IMR-90 (cell line): ENCODE data around the gene SERP2. TPM values are rescaled to one million over a fixed set of nuclear protein-coding genes. Genes with fewer than 3 reads are reported as not detected.

Source experiments
- ATAC-seq: fragments of 200-7000 bp; cut with Tn5 transposase; 2 replicates; pipeline ENCODE4 v1.9.1; 2020; ENCODE audit warnings: low read depth, mild to moderate bottlenecking, moderate library complexity
- BruUV-seq: library from RNA; stranded (reverse); fragments of 400-500 nt; replicated peaks from 2 replicates; lab custom pipeline; 2021; lab: Mats Ljungman, UMichigan
- CTCF ChIA-PET: fragments of 300-600 bp; formaldehyde crosslinking; extraction: SDS; loops from one replicate; lab custom pipeline; 2021; ENCODE audit warnings: antibody characterized with exemption; lab: Yijun Ruan, JAX
- POLR2A ChIA-PET: fragments of 300-600 bp; sonication (Branson Sonifier 250); formaldehyde crosslinking; loops from one replicate; lab custom pipeline; 2022; ENCODE audit warnings: antibody characterized with exemption; ENCODE audit not compliant: unreplicated experiment; lab: Charles Lee
- DNase-seq: peaks from one replicate; pipeline ENCODE4 v3.0.0; 2013
- H2AFZ ChIP-seq: replicated peaks from 2 replicates; pipeline ENCODE3; 2013; ENCODE audit warnings: low read length, mild to moderate bottlenecking; ENCODE audit not compliant: poor library complexity
- H2AK5ac ChIP-seq: 2 replicates; pipeline ENCODE4 v1.6.1; 2013; ENCODE audit warnings: low read depth, low read length, inconsistent platforms
- H2AK9ac ChIP-seq: replicated peaks from 2 replicates; pipeline ENCODE3; 2013; ENCODE audit warnings: mild to moderate bottlenecking, low read depth, low read length, moderate library complexity; ENCODE audit not compliant: poor library complexity
- H2BK120ac ChIP-seq: 2 replicates; pipeline ENCODE4 v1.6.1; 2013; ENCODE audit warnings: low read depth, low read length, inconsistent platforms
- H2BK15ac ChIP-seq: 3 replicates; pipeline ENCODE4 v1.6.1; 2013; ENCODE audit warnings: low read depth, low read length, inconsistent platforms
- H2BK20ac ChIP-seq: 2 replicates; pipeline ENCODE4 v1.6.1; 2013; ENCODE audit warnings: low read depth, mild to moderate bottlenecking, inconsistent platforms, low read length, moderate library complexity
- H2BK5ac ChIP-seq: 2 replicates; pipeline ENCODE4 v1.6.1; 2013; ENCODE audit warnings: mild to moderate bottlenecking, low read depth, low read length, inconsistent platforms; ENCODE audit not compliant: poor library complexity, severe bottlenecking
- H3K14ac ChIP-seq: replicated peaks from 2 replicates; pipeline ENCODE4 v1.6.1; 2013; ENCODE audit warnings: low read depth, low read length, inconsistent platforms
- H3K18ac ChIP-seq: 2 replicates; pipeline ENCODE4 v1.6.1; 2013; ENCODE audit warnings: low read depth, low read length, control low read depth
- H3K23ac ChIP-seq: 2 replicates; pipeline ENCODE4 v1.6.1; 2013; ENCODE audit warnings: low read depth, low read length, inconsistent platforms
- H3K27ac ChIP-seq: 2 replicates; pipeline ENCODE4 v1.5.1; 2013; ENCODE audit warnings: mild to moderate bottlenecking, control low read depth, low read length; ENCODE audit not compliant: insufficient read depth
- H3K27me3 ChIP-seq: 2 replicates; pipeline ENCODE4 v1.6.1; 2013; ENCODE audit warnings: low read length; ENCODE audit not compliant: control insufficient read depth, insufficient read depth
- H3K36me3 ChIP-seq: 2 replicates; pipeline ENCODE4 v1.6.1; 2013; ENCODE audit warnings: low read length, mixed read lengths; ENCODE audit not compliant: control insufficient read depth, insufficient read depth
- H3K4ac ChIP-seq: 2 replicates; pipeline ENCODE4 v1.6.1; 2013; ENCODE audit warnings: low read depth, low read length, inconsistent platforms
- H3K4me1 ChIP-seq: 2 replicates; pipeline ENCODE4 v1.6.1; 2013; ENCODE audit warnings: low read length, mixed read lengths; ENCODE audit not compliant: control insufficient read depth, insufficient read depth
- H3K4me2 ChIP-seq: 2 replicates; pipeline ENCODE4 v1.6.1; 2013; ENCODE audit warnings: low read depth, mild to moderate bottlenecking, control low read depth, low read length, moderate library complexity
- H3K4me3 ChIP-seq: 2 replicates; pipeline ENCODE4 v1.5.1; 2013; ENCODE audit warnings: low read depth, mild to moderate bottlenecking, control low read depth, low read length, moderate library complexity; ENCODE audit not compliant: insufficient read depth
- H3K56ac ChIP-seq: 2 replicates; pipeline ENCODE4 v1.6.1; 2013; ENCODE audit warnings: low read length, inconsistent platforms; ENCODE audit not compliant: insufficient read depth; ENCODE audit errors: extremely low read depth
- H3K79me1 ChIP-seq, 2 experiments: 2 replicates each; pipeline ENCODE4 v1.6.1; 2013; ENCODE audit warnings: low read length in 2 of 2, inconsistent platforms in 1 of 2, low read depth in 1 of 2
- H3K9ac ChIP-seq: 2 replicates; pipeline ENCODE4 v1.6.1; 2013; ENCODE audit warnings: low read depth, low read length, control low read depth
- H3K9me1 ChIP-seq: 2 replicates; pipeline ENCODE4 v1.6.1; 2013; ENCODE audit warnings: low read length, inconsistent platforms; ENCODE audit not compliant: insufficient read depth
- H3K9me3 ChIP-seq: 2 replicates; pipeline ENCODE4 v1.6.1; 2013; ENCODE audit warnings: low read length; ENCODE audit not compliant: control insufficient read depth, insufficient read depth
- H4K20me1 ChIP-seq: 2 replicates; pipeline ENCODE4 v1.6.1; 2013; ENCODE audit warnings: low read length, inconsistent platforms; ENCODE audit not compliant: insufficient read depth
- H4K5ac ChIP-seq: 2 replicates; pipeline ENCODE4 v1.6.1; 2013; ENCODE audit warnings: mild to moderate bottlenecking, low read depth, low read length, control low read depth
- H4K8ac ChIP-seq, 2 experiments: 2 replicates each; pipeline ENCODE4 v1.6.1; 2013; ENCODE audit warnings: low read depth in 2 of 2, low read length in 2 of 2, control low read depth in 1 of 2, inconsistent platforms in 1 of 2
- H4K91ac ChIP-seq: 2 replicates; pipeline ENCODE4 v1.6.1; 2013; ENCODE audit warnings: low read depth, low read length, inconsistent platforms; ENCODE audit not compliant: insufficient read depth
- CHD1 ChIP-seq: IDR thresholded peaks from 2 replicates; pipeline ENCODE4 v1.6.1; 2012; ENCODE audit warnings: low read depth, low read length, improper control_type of control experiment
- MAZ ChIP-seq: IDR thresholded peaks from 2 replicates; pipeline ENCODE4 v1.6.1; 2012; ENCODE audit warnings: low read depth, mild to moderate bottlenecking, low read length, improper control_type of control experiment, moderate library complexity, borderline replicate concordance
- MXI1 ChIP-seq: IDR thresholded peaks from 2 replicates; pipeline ENCODE4 v1.6.1; 2012; ENCODE audit warnings: low read depth, mild to moderate bottlenecking, low read length, moderate library complexity, borderline replicate concordance
- NFE2L2 ChIP-seq: fragments of 150-350 bp; IDR thresholded peaks from 2 replicates; pipeline ENCODE4 v1.6.1; 2016; ENCODE audit warnings: low read depth, mild to moderate bottlenecking, low read length
- SMC3 ChIP-seq: fragments of 150-350 bp; IDR thresholded peaks from 2 replicates; pipeline ENCODE4 v1.6.1; 2016; ENCODE audit warnings: low read depth, mild to moderate bottlenecking, antibody characterized with exemption, low read length, moderate library complexity
- WGBS, 2 experiments: methylation state at CpG; one replicate each; pipeline versions ENCODE4 v1.1.5 to v1.1.7; 2013; ENCODE audit warnings: missing lambda C conversion rate in 2 of 2; ENCODE audit not compliant: insufficient read length in 1 of 2; ENCODE audit errors: extremely low coverage in 2 of 2; 5-methylcytosine and 5-hydroxymethylcytosine counted together
- dilution Hi-C: fragments of 300-500 bp; cut with HindIII; formaldehyde crosslinking; loops from one replicate; pipeline ENCODE4 v1.14.3; 2018; ENCODE audit warnings: low sequenced_read_pairs; ENCODE audit not compliant: unreplicated experiment
- in situ Hi-C: fragments of 300-500 bp; cut with MboI; formaldehyde crosslinking; loops from 3 replicates; pipeline ENCODE4 v1.14.3; 2019; ENCODE audit warnings: low sequenced_read_pairs, inconsistent platforms, mixed read lengths
- intact Hi-C: fragments of 100-400 bp; cut with micrococcal nuclease; formaldehyde crosslinking; loops from 2 replicates; pipeline ENCODE4 v1.10.0; 2022
- polyA plus RNA-seq, 3 experiments: library from polyadenylated mRNA; depleted of rRNA; stranded (reverse); fragments of >200 nt; gene quantifications; 2 replicates each; pipeline ENCODE4 v1.2.3, GENCODE V29; 2012; ENCODE audit warnings: low replicate concordance in 1 of 3
- total RNA-seq: library from RNA; depleted of rRNA; stranded (reverse); fragments of >200 nt; gene quantifications from 2 replicates; pipeline ENCODE4 v1.2.3, GENCODE V29; 2012

SERP2 gene
- total and polyA plus RNA-seq, 2 of the 4 experiments (the other 2 are of a cell fraction), result 0.54 to 1.4 TPM

- Histone ChIP-seq H3K27me3 (peaks cover 9% of the 10 kb centered on the region; the same call in 1 of the 2 replicates), H3K9ac (no peak overlapping the region), H3K14ac (no peak overlapping the region), H2BK5ac (no peak overlapping the region), H3K4ac (no peak overlapping the region), H3K36me3 (no peaks in the 10 kb centered on the region), H2AK9ac (no peak overlapping the region), H3K4me1 (no peaks in the 10 kb centered on the region), H3K79me1 (no peaks in the 10 kb centered on the region; a peak in 1 of 4 replicates), H4K20me1 (no peaks in the 10 kb centered on the region), H3K9me3 (no peaks in the 10 kb centered on the region), H2BK120ac (no peak overlapping the region), H3K4me3 (no peak overlapping the region), H2AFZ (no peak overlapping the region), H2AK5ac (no peak overlapping the region), H3K4me2 (no peak overlapping the region), H3K9me1 (no peaks in the 10 kb centered on the region), H4K5ac (no peak overlapping the region), H3K23ac (no peak overlapping the region), H4K91ac (no peak overlapping the region), H3K56ac (no peak overlapping the region), H3K27ac (no peak overlapping the region), H2BK20ac (no peak overlapping the region), H3K18ac (no peak overlapping the region), H2BK15ac (no peak overlapping the region), H4K8ac (no peak overlapping the region)
- BruUV-seq, result no TSS peak
- POLR2A ChIA-PET, result no interaction called here
- in situ Hi-C loops (no loop called here), dilution Hi-C loops (no loop called here), intact Hi-C loops (no loop called here)
- ATAC-seq (no peak), DNase-seq (no peak)
- no peak for TF ChIP-seq MXI1
- no peak for TF ChIP-seq SMC3
- no peak for TF ChIP-seq NFE2L2
- TF ChIP-seq CHD1, result no peak
- TF ChIP-seq MAZ, result no peak
- WGBS, 2 experiments, result no CpG with 5 or more reads among the region's 3 CpGs
- CTCF ChIA-PET, result no interaction called here
Measured at GRCh38 chr13:44426461-44426860, 52.8 kb downstream of the SERP2 start.
